ENCODE results near the gene ZNF521.

Gene ZNF521

DNA sequence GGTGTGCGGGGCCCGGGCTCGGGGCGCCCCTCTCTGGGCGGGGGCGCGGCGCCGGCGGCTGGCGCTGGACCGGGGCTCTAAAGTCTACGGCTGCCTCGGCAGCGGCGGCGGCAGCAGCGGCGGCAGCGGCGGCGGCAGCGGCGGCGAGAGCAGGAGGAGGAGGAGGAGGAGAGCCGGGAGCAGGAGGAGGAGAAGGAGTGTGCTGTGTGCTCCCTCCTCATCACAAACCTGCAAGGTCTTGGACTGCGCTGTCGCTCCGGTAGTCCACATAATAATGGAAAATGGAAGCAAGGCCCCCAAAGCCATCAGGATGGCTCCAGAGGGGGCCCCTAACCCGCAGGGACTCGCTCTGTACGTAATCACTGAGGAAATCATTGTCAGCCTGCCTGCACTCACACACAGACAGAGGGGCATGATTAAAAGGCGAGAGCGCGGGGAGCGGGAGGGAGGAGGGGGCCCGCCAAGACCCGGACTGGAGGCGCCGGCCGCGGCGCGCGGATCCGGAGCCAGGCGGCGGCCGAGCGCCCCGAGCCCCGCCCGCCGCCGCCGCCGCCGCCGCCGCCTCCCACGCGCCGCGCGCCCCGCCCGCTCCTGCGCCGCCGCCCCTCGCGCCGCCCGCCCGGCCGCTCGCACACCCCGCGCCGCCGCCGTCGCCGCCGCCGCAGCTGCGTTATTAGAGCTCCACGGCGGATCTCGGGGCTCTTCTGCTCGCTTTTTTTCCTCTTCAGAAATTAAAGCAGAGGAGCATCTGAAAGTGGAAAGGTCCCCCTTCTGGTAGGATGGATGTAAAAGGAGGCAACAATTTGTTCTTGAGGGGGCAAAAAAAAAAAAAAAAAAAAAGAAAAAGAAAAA lies at the start of gene ZNF521:
Gene ZNF521 (minus strand): TSS at position 390 of the 852 bp plus-strand sequence. CDS start 1,220 bp downstream, outside the sequence.
- peak; percentile 73 for DNase-seq

DNA sequence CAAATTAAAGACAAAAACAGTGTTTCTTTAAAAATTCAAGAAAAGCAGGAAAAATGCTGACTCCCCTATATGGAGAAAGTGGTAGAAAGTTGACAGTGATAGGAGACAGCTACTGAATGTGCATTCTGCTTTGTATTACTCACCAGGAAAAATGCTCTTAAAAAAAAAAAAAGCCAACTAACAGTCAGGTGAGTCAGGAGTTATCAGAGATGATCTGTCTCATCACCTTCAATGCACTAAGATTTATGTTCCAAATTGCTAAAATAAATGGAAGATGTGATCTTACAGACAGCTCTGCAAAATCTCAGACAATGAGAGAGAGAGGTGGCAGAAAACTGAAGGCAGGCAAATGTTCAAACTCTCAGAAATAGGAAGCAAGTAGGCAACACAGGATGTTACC lies 47.6 kb upstream of the ZNF521 start:
- DNase-seq, result no peak

DNA sequence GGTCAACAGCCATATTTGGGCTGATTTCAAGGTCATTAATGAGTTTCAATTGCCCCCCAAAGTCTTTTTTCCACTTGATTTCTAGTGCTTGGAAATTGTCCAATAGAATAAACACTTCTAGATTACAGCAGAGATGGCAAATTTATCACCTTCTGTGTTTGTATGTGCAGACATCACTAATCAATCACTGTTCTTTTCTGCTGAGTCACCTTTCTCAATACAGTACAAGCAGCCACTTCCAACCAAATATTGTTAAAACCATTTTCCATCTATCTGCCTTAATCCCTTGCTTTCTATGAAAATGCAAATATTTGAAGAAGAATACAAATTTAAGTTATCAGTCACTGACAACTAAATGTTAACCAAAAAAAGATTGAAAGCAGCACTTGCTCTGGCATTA lies 40.2 kb upstream of the ZNF521 start:
- DNase-seq, result no peak

DNA sequence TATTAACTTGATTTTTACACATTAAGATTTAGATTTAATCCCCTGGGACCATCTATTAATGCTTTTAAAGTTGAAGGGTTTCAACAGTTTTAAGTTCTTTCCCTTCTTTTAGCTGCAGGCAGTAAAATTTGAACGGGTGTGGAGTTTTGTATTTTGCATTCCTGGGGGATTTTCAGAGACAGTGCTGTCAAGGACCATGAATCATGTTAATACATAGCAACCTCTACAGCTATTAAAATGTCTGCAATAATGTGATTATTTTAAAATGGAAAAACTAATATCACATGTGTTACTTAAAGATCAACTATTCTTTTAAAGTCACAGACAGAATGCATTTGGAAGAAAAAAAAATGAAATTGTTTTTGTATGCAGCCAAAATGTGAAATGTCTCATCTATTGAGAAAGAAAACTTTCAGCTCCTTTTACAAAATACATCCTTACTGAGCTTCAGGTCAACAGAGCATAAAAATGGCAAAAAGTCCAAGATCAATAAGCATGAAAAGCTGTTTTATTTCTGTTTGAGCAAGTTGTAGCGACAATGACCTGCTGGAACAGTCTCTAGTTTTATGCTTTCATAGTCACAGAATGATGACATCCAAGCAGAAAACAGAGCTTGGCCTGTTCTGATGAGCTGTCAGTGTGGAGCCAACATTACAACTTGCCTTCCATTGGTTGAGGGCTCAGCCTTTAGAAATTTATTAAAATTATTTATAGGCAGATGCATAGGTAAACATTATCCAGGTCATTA lies 21.6 kb upstream of the ZNF521 start:
- DNase-seq, result no peak

DNA sequence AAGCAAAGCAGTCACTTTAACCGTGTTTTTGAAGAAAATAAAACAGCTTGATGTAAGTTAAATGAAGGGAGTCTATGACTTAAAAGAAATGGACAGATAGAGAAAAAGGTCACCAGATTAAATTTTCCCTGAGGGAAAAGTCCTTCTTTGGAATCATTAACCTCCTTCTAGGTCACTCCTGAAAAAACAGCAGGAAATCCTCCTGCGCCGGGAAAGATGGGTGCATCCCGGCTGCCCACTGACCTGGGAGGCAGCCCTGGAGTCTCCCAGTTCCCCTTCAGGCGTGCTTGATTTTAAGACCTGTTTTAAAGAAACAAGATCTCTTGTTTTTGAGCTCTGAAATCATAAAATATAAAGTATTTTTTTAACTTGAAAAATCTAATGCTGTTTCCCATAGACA lies 18.4 kb upstream of the ZNF521 start:
- DNase-seq, result no peak

DNA sequence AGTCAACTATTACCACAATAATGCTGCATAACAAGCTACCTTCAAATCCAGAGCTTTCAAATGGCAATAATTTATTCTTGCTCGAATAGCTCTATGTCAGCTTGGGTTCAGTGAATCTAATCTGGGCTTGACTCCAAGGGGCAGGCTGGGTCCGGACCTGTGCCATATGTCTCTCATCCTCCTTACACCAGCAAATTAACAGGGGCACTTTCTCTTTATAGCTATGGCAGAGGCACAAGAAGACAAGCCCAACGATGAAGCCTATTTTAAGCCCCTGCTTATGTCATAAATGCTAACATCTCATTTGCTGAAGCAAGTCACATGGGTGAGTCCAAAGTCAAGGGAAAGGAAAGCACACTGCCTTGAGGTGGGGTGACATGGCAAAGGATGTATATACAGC lies 13.3 kb upstream of the ZNF521 start:
- DNase-seq, result no peak

DNA sequence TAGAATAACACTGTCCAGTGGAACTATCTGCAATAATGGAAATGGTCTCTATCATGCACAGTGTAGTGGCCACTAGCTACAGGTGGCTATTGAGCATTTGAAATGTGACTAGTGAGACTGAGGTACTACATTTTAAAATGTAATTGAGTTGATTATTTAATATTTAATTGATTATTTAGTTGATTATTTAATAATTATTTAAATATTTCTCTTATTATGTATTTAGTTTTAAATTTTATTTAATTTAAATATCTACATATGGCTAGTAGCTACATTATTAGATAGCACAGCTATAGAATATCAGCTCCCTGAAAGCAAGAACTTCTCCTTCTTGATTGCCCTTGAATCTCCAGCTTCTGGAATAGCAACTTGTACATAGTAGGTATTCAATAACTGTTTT lies 12.8 kb upstream of the ZNF521 start:
- no peak for DNase-seq

DNA sequence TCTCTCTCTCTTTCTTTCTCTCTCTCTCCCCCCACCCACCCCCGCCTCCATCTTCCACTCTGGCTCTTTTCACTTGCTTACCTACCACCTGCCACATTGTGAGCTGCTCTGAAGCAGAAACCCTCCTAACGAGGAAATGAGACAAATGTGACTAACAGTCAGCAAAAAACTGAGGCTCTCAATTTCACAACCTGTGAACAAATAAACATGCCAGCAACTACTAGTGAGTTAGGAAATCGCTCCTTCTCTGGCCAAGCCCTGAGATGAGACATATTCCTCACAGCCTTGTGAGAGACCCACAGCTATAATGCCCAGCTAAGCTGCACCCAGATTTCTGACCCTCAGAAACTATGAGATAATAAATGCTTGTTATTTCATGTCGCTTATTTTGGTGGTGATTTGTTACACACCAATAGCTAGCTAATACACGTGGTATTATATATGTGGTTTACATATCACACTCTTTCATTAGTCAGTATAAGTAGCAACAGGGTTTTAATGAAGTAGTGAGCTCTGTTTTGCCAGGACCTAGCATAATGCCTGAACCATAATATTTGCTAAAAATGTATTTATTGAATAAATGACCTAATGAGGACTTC lies 8.4 kb upstream of the ZNF521 start:
- DNase-seq, result no peak

DNA sequence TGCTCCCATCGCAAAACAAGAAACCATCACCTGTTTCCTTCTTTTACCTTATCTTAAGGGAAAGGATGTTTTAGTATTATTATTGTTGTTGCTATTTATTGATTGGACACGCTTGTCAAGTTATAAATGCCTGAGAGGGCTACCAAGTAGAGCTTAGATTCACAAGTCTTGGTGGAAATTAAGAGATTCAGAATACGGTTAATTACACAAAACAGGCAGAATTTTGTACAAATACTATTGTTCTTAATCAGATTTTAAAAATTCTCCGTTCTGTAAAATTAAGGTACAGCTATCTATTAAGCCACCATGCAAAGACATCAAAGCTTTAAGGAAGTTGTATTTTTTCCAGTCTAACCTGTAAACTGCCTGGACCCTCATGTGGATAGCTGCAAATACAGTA lies 1.1 kb upstream of the ZNF521 start:
- no peak for DNase-seq

DNA sequence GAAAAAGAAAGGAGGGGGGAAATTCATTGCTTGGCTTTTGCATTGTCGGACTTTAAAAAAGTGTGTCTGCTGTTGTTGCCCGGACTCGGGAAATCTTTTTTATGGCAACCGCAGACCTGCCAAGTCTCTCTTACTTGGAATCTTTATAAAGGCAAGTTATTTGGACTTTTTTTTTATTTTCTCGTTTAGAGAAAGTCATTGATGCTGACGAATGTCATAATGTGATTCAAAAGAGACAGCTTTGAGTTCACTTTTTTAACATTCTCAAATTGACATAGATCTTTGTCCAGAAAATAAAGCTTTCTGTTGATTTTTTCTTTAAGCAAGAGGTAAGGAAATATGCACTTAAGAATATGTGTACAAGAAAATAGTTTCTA lies 651 bp upstream of the ZNF521 start:
- no peak for DNase-seq

DNA sequence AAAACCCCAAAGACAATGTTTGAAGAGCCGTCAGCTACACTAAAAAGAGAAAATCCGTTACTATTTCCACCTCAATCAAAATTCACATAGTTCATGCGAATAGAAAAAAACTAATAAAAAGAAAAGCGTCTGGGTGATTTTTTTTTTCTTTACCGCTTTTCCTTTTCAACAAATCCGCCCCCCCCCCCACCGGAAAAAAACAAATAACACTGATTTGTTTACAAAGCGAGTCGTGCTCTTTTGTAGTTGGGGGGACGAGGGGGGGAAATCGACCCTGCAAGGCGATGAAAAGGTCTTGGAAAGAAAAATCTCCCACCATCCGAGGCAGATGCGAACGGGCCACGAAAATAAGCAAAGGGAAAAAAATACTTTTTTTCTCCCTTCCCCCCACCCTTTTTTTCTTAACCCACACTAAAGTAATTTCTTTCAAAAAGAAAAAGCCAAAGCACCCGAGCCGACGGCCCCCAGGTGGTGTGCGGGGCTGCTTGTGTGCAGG lies 638 bp downstream of the ZNF521 start:
- DNase-seq, result no peak

DNA sequence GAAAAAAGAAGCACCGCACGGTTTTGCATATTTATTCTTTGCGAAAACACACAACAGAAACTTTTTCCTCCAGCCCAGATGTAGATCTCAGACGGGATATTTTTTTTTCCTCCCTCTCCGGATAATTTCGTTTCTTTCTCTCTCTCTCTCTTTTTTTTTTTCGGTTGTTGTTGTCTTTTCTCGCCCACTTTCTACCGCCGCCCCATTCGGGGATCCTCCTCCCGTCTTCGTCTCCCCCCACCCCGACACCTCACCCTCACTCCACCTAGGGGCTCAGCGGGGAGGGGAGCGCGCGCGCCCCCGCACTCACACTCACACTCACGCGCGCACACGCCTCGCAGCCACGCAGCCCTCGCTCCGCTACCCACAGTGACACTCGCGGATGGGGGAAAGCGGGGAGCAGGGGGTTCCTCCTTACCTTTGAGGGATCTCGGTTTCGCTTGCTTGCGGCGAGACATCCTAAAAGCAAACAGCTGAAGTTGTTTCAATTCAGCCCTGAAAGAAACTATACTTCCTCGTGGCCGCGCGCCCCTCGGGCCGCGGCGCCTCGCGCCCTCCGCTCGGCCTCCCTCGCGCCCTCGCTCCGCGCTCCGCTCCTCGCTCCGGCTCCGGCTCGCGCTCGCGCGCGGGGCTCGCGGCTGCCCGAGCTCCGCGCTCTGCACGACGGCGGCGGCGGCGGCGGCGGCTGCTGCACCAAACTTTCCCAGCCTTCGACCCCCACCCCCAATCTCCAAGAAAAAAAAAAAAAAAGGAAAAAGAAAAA lies 1.3 kb downstream of the ZNF521 start:
- DNase-seq, result peak; percentile 36

DNA sequence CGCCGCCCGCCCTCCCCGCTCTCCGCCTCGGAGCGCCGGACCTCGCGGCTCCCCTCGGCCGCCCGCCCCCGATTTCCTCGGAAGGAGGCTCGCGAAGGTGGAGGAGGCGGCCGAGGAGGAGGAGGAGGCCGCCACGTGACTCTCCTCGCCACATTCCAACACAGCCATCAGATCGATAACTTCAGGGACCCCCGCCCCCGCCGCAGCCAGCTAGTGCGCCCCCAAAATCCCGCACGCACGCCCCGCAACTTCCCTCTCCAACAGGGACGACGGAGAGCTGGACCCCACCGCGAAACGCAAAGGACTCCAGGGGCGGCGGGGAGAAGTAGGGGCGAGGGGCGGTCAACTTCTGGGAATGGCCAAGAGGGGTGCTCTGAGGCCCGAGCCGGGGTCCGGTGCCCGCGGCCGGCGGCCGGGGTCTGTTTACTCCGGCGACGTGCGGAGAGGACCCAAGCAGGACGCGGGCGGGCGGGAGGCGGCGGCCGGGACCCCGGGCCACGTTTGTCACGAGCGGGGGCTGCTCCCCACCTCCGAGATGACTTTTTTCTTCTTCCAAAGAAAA lies 2.0 kb downstream of the ZNF521 start:
- DNase-seq, result peak; percentile 19

DNA sequence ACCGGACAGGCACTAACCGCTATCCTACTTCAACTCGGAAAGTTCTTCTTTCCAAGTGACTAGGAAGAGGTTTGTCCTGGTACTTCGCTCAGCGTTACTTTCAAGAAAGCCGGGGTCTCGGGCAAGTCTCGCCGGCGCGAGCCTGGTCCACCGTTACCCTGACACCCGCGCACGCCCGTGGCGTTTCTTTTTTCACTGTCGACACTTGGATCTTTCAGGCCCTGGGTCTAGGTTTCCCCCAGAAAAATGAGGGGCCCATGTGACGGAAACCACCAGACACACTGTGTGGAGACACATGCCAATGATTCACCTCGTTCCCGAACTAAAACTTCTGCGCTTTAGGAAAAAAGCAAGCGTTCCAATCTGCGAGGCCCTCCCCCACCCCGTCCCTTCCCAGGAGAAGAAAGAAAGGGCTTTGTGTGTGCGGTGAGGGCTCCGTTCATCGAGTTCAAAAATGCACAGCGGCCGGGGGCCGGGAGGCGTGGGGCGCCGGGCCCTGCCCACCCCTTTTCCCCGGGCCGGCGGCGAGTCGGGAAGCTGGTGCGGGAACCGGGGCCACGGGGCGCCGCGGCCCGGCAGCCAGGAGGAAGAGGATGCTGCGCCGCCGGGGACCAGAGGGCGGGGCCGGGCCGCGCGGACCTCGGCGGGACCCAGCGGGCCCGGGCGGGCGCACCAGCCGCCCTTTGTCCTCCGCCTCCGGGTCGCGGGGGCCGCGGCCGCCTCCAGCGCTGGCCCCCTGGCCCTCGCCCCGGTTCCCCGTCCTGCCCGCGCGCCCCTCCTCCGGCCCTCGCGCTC lies 2.6 kb downstream of the ZNF521 start:
- peak; percentile 20 for DNase-seq

DNA sequence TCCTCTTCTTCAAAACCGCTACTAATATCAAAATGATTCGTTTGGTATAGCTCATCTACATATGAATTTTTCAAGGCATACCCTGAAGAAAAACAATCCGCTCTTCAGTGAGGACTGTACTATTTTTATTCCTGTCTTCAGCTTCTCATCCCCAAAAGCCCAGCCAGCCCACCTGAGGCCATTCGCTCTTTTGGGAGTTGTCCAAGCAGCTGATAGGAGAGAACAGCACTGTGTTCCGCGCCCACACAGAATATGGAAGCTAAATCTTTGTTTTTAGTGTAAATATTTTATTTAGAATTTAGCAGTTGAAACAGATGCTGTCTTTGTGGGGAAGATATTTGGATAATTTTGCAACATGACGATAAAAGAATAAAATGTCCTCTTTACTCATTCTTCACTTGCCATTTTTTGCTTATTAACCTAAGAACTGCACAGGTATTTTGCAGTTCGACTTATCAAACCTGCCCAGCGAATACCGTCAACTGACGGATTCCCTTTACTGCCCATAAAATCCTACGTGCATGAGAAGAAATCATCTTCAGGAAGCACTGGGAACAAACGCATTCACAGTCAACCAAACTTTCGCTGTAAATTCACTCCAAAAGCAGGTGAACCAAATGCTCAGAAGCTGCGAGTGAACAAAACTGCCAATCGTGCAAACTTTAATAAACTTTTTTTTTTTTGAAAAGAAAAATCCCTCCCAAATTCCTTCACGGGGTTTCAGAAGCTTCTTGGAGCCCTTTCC lies 3.4 kb downstream of the ZNF521 start:
- no peak for DNase-seq

DNA sequence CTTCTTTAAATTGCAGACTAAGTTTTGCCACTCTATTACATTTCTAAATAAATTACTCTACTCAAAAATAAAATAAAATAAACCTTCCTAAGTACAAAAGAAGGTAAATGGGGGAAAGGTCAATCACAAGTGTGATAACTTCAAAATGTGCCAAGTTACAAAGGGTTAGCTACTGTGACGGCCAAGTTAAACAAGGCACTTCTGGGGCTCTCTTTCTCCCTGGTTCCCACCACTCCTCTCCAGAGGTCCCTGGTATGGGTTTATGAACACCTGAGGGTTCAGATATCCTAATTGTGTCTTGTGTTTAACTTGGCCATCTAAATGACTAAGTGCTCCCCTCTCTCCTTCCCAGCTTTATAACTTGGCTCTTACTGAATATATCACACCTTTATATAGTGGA lies 5.4 kb downstream of the ZNF521 start:
- no peak for DNase-seq

DNA sequence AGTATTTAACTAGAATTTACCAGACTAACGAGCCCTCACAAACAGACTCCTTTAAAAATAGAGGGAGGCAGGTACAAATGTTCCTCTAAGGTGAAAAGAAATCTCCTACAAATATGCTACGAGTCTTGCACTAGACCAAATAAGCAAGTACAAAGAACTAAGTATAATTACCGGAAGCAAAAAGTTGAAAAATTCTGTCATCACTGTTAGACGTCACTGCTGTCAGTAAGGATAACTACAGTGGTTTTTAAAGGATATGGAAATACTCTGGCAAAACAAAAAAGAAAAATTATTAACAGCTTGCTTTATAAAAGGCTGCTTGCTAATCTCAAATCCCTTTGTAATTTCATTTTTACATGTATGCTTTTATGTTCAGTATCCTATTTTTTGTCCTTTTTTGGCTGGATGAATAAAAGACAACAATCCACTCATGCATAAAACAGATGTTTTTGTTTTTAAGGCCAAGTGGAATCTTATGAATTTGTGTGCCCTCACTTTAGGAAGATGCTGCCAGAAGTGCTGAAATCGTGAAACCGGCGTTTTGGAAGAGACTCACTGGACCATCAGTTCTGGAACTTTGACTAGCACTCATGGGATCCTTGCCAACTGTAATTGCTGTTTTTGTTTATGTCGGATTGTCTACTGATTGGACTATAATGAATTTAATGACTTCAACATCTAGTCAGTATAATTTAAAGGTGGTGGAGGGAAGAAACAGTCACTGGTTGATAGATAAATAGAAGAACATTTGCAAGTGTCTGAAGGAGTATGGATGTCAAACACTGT lies 6.7 kb downstream of the ZNF521 start:
- no peak for DNase-seq

DNA sequence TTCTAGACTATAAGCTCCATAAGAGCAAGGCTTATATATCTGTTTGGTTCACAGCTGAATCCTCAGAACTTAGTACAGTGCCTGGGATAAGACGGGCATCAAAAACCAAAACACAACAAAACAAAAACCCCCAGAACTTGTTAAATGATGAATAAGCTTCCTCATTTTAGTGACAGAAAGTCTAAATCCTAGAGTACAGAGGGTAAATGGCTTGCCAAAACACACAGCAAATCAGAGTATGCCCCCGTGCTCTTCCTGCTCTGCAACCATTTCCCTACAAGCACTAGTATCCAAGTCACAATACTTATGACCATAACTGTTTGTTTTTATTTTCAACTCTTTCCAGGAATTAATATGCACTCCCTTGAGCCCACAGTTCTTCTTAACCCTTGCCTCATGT lies 10.1 kb downstream of the ZNF521 start:
- DNase-seq, result no peak

DNA sequence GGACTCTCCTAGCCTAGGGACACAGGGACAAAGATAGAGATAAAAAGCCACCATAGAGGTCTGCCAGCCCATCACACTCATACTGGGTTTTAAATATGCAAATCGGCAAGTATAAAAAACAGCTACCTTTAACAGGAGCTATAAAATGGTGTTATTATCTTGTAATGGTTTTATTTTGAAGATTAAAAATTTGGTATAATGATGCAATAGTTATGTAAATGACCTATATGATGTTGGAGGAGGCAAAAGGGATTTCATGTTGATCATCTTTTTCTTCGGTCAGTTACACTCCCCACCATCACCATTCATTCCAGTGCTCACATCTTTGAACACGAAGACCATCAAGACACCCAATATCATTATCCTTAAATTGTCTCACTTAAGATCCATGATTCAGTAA lies 11.2 kb downstream of the ZNF521 start:
- DNase-seq, result no peak

DNA sequence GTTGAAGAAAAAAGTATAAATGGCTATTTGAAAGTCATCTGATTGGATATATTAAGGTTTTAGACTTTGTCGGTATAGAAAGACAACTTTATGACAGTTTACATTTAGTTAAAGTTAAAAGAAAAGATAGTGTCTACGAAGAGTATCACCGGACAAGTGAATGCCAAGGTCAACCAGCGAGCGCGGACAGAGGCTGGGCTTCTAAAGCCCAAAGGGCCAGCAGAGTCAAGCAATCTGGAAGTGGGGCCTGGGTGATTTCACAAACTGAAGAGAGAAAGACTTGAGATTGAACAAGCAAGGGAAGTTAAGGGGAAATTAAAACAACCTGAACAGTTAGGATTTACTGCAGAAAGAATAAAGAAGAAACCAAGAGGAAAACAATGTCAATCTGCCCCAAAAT lies 16.3 kb downstream of the ZNF521 start:
- no peak for DNase-seq
